ENCODE measurements around the gene KLHL17. TPM values are rescaled to one million over a fixed set of nuclear protein-coding genes. Genes with fewer than 3 reads are reported as not detected.

The KLHL17 gene
- total RNA-seq, 1 experiment from 2014 or later: 58.8 TPM

GRCh38 chr1:969260-969855 lies 9.0 kb downstream of the KLHL17 start:
- Histone ChIP-seq H3K27me3 (ENCODE audit: control insufficient read depth, insufficient read depth, low read length) (no peaks in the 10 kb centered on the region), H3K36me3 (ENCODE audit: control insufficient read depth, insufficient read depth, low read length) (no peaks in the 10 kb centered on the region), H3K4me1 (ENCODE audit: control insufficient read depth, insufficient read depth, low read length) (peaks cover 13% of the 10 kb centered on the region), H3K9me3 (ENCODE audit: control insufficient read depth, insufficient read depth, low read depth, low read length) (no peaks in the 10 kb centered on the region), H3K4me3 (ENCODE audit: low read depth in 2 of 2, low read length in 2 of 2) (no peak overlapping the region), H3K27ac (ENCODE audit: low read length) (no peak overlapping the region)
- DNase-seq (ENCODE audit: low read depth, low spot score) (no peak), ATAC-seq (no peak)
- no TSS peak for BruUV-seq (replicated peaks)
- ChIA-PET CTCF (no interaction called here), POLR2A (no interaction called here)
- TF ChIP-seq, protein P1, sequence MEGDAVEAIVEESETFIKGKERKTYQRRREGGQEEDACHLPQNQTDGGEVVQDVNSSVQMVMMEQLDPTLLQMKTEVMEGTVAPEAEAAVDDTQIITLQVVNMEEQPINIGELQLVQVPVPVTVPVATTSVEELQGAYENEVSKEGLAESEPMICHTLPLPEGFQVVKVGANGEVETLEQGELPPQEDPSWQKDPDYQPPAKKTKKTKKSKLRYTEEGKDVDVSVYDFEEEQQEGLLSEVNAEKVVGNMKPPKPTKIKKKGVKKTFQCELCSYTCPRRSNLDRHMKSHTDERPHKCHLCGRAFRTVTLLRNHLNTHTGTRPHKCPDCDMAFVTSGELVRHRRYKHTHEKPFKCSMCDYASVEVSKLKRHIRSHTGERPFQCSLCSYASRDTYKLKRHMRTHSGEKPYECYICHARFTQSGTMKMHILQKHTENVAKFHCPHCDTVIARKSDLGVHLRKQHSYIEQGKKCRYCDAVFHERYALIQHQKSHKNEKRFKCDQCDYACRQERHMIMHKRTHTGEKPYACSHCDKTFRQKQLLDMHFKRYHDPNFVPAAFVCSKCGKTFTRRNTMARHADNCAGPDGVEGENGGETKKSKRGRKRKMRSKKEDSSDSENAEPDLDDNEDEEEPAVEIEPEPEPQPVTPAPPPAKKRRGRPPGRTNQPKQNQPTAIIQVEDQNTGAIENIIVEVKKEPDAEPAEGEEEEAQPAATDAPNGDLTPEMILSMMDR (IDR thresholded peaks at IDR 0.05): no peak
- TF ChIP-seq POLR2AphosphoS5 (IDR thresholded peaks at IDR 0.05; ENCODE audit: low read depth, low read length): no peak
- no peak for TF ChIP-seq SIN3A (IDR thresholded peaks at IDR 0.05; ENCODE audit: borderline replicate concordance, insufficient read depth, low read depth, low read length)
- no peak for TF ChIP-seq REST (IDR thresholded peaks at IDR 0.05; ENCODE audit: insufficient read depth in 1 of 2, low read depth in 2 of 2, low read length in 1 of 2)
- no peak for TF ChIP-seq TCF7L2 (IDR thresholded peaks at IDR 0.05; ENCODE audit: low read depth, low read length)
- intact Hi-C loops (cut with micrococcal nuclease; ENCODE audit: unreplicated experiment) (no loop called here), in situ Hi-C loops (cut with HindIII; ENCODE audit: low pct_unique_long_range_greater_than_20kb, low sequenced_read_pairs) (no loop called here)

DNA sequence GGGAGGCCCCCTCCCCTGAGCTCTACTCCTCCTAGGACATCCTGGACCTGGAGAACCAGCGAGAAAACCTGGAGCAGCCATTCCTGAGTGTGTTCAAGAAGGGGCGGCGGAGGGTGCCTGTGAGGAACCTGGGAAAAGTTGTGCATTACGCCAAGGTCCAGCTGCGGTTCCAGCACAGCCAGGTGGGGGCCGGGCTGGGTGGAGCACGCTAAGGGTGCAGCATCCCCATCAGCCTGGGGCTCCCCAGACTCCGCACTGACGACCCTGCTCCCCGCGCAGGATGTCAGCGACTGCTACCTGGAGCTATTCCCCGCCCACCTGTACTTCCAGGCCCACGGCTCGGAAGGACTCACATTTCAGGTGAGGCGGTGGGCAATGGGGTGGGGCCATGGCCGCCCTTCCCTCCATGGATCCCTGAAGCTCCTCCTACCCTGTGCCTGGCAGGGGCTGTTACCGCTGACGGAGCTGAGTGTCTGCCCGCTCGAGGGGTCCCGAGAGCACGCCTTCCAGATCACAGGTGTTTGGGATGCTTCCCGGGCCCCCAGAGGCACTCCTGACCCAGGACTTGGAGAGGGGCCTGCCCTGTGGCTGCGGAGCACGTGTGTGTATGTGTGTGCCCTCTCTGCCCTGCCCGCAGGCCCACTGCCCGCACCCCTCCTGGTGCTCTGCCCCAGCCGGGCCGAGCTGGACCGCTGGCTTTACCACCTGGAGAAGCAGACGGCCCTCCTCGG lies 10.0 kb downstream of the KLHL17 start:
- Histone ChIP-seq H3K4me1 (ENCODE audit: control insufficient read depth, insufficient read depth, low read length) (peaks cover 13% of the 10 kb centered on the region), H3K27ac (ENCODE audit: low read length) (no peak overlapping the region), H3K9me3 (ENCODE audit: control insufficient read depth, insufficient read depth, low read depth, low read length) (no peaks in the 10 kb centered on the region), H3K36me3 (ENCODE audit: control insufficient read depth, insufficient read depth, low read length) (no peaks in the 10 kb centered on the region), H3K27me3 (ENCODE audit: control insufficient read depth, insufficient read depth, low read length) (no peaks in the 10 kb centered on the region), H3K4me3 (ENCODE audit: low read depth in 2 of 2, low read length in 2 of 2) (no peak overlapping the region)
- POLR2A ChIA-PET: no interaction called here
- ATAC-seq (no peak), DNase-seq (ENCODE audit: low read depth, low spot score) (no peak)
- TF ChIP-seq SIN3A (IDR thresholded peaks at IDR 0.05; ENCODE audit: borderline replicate concordance, insufficient read depth, low read depth, low read length) (no peak), REST (IDR thresholded peaks at IDR 0.05; ENCODE audit: insufficient read depth in 1 of 2, low read depth in 2 of 2, low read length in 1 of 2) (no peak), POLR2AphosphoS5 (IDR thresholded peaks at IDR 0.05; ENCODE audit: low read depth, low read length) (no peak), TCF7L2 (IDR thresholded peaks at IDR 0.05; ENCODE audit: low read depth, low read length) (no peak)
- TF ChIP-seq, protein P1 (IDR thresholded peaks at IDR 0.05): no peak
- no TSS peak for BruUV-seq (replicated peaks)
- in situ Hi-C loops (cut with HindIII; ENCODE audit: low pct_unique_long_range_greater_than_20kb, low sequenced_read_pairs): no loop called here
- CTCF ChIA-PET: no interaction called here
- intact Hi-C loops (cut with micrococcal nuclease; ENCODE audit: unreplicated experiment): no loop called here
